ENCODE measurements around the gene MYH3. TPM values are rescaled to one million over a fixed set of nuclear protein-coding genes. Genes with fewer than 3 reads are reported as not detected.

Gene MYH3
- polyA plus RNA-seq, 1 donor: 15,569 TPM

DNA sequence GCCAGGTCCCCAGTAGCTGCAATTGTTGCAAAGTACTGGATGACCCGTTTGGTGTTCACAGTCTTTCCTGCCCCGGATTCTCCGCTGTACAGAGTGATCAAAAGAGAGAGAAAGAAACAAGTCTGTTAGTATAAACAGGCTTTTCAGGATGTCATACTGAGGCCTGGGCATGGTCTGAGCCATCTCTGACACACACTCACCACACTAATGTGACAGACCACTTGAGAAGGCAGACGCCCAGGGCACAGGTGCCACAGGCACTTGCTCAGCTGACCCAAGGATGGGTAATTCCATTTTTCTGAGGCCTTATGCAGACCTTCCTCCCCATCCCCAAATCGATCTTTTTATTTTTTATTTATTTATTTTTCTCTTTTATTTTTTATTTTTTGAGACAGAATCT lies 7.5 kb downstream of the MYH3 start:
- no peak for DNase-seq (ENCODE audit: low read depth)

DNA sequence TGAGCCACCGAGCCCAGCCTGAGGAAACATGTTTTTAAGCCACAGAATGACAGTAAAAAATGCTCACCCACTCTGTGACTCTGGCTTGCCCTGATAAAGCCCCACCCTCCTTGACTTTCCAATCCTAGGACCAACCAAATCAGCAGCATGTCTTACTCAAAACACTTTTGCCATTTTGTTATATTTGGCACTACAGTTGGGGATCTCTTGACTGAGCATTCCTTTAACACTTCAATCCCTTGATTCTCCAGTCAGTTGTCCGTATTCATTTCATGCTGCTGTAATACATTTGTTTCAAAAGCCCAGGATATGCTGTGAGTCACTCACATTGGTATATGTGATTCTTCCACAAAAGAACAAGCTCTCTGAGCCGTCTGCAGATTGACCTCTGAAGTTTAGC lies 8.2 kb downstream of the MYH3 start:
- no peak for DNase-seq (ENCODE audit: low read depth)

DNA sequence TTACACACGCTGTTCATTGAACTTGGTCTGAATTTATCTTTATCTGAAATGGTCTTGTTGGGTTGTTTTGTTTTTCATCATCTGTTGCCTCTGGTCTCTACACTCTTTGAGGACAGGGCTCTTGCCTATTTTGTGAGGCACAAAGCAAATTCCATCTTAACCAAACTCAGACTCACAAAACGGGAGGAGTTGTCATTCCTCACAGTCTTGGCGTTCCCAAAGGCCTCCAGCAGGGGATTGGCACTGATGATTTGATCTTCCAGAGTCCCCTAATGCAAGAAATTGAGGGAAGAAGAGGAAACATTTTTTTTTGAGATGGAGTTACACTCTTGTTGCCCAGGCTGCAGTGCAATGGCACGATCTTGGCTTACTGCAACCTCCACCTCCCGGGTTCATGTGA lies 8.7 kb downstream of the MYH3 start:
- DNase-seq (ENCODE audit: low read depth): no peak

DNA sequence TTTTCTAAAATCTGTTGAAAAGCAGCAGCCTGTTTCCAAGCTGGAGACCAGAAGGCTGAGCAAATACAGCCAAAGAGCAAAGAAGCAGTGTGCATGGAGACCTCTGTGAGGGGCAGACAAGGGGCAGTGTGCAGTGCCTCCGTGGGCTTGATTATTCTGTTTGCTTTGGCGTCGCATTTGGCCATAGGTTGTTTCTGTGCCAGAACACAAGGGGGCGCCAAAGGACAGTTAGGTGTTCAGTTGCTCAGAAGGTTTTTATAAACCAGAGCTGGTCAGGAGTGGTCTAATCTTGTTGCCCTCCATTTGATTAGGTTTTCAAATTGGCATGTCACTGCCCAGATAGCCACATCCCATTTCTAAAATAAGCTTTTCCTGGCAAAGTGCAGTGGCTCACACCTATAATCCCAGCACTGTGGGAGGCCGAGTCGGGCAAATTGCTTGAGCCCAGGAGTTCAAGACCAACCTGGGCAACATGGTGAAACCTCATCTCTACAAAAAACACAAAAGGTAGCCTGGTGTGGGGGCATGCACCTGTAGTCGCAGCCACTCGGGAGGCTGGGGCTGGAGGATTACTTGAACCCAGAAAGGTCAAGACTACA lies 10.6 kb downstream of the MYH3 start:
- DNase-seq (ENCODE audit: low read depth): peak; percentile 34

DNA sequence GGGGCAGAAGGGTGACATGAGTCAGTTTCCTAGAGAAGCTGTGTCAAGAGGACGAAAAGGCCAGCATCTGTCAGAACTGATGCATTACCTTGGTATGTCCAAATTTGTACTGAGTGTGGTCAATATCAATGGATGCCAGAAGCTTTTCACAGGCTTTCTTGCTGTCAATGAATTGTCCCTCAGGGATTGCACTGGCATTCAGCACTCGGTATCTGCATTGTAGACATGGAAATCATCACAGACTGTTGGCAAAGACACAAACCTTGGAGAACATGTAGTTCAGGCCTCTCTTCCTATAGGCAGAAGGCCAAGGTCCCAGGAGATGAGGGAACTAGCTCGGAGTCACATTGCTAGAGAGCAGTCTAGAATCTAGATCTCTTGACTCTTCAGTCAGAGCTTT lies 16.6 kb downstream of the MYH3 start:
- no peak for DNase-seq (ENCODE audit: low read depth)

DNA sequence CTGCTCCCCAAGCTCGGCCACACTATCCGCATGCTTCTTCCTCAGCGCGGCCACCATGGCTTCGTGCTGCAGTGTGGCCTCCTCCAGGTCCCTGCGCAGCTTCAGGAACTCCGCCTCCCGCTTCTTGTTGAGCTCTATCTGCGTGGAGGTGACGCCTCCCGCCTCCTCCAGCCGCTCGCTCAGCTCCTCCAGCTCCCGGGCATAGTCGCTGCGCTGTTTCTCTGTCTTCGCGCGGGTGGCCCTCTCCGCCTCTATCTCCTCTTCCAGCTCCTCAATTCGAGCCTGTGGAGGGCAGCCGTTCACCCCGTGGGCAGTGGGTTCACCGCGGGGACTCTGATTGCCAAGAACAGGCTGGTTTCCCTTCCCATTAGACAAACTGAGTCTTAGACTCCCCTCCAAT lies 19.0 kb downstream of the MYH3 start:
- no peak for DNase-seq (ENCODE audit: low read depth)

DNA sequence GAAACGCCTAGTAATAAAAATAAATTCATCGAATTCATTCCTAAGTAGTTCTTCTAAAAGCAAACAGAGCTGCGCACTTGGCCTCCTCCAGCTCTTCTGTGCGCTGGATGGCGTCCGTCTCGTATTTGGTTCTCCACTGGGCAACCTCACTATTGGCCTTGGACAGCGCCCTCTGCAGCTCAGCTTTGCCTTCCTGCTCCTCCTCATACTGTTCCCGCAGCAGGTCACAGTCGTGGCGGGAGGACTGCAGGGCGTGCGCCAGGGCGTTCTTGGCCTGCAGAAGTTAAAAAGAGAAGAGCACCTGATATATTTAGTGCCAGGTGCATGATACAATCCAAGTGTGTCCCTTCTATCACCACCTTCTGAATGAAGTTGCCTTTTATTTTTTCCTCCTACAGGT lies 21.8 kb downstream of the MYH3 start:
- DNase-seq (ENCODE audit: low read depth): no peak

DNA sequence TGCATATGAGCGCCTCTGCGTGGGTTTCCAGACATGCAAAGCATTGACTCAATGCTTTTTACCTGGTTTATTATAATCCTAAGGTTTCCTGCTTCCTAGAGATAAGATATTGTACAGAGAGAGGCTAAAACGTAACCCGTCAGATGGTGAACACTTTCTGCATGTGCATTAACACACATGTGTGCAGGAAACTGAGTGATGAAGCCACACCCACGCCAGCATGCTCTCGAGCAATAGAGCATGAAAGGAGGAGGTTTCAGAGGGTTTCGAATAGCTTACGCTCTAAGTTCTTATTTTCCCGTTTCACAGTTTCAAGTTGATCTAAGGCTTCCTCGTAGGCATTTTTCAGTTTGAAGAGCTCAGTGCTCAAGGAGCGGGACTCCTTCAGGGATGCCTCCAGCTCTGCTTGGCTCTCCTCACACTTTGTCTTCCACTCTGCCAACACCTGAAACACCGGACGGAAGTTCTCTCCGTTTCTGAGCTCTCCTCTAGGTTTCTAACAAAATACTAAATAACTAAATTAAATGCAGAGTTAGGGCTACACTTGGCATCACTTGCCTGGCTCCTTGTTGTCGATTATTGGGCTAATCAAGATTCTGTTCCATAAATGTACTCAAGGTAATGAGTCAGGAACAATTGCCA lies 23.2 kb downstream of the MYH3 start:
- DNase-seq (ENCODE audit: low read depth): no peak

DNA sequence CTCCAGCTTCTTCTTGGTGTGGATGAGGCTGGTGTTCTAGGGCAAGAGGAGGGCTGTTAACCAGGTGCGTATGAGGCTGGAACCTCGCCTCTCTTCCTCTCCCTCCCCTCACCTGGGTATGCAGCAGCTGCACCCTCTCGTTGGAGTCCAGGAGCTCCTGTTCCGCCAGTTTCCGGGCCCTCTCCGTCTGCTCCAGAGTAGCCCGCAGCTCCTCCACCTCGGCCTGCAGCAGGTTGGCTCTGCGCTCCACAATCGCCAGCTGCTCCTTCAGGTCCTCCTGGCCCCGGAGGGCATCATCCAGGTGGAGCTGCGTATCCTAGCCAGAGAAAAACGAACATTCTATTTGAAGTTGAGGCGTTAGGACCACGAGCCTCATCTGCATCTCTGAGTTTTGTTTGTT lies 25.4 kb downstream of the MYH3 start:
- no peak for DNase-seq (ENCODE audit: low read depth)

DNA sequence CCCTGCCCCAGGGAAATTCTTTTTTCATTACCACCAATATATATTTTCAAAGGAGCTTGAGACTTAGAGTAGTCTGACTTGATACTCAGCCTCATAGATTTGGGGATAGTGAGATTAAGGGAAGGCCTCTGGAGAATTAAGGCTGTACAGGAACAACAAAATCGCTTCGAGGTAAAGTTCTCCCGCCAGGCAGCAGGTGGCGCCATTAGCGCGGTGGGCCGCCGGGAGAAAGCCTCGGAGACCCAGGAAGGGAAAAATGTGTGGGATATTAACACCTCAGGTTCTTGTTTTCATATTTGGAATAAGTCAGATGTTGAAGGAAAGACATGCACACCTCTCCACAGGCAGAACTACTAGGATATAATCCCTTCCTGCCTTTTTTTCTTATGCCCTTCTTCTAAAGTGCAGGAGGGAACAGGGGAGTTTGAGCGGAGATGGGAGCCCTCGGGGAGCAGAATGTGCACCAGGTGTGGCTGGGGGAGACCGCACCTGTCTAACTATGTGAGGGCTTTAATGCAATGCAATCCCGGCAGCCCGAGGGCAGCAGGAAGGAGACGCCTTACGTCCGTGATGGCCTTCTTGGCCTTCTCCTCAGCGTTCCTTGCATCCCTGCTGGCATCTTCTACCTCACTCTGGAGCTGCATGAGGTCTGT lies 25.9 kb downstream of the MYH3 start:
- no peak for DNase-seq (ENCODE audit: low read depth)

DNA sequence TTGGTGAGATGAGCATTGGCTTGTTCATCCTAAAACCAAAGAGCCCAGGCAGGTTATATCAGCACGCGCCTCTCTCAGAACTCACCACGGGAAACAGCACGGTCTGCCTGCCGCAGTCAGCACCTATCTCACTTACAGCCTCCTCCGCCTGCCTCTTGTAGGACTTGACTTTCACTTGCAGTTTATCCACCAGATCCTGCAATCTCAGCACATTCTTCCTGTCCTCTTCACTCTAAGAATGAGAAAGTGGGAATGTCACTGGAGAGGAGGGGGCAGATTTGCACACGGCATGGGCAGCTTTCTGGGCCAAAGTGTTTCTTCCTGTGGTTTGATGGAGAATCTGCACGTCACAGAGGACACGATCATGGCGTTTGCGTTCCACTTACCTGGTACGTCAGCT lies 27.4 kb downstream of the MYH3 start:
- no peak for DNase-seq (ENCODE audit: low read depth)

DNA sequence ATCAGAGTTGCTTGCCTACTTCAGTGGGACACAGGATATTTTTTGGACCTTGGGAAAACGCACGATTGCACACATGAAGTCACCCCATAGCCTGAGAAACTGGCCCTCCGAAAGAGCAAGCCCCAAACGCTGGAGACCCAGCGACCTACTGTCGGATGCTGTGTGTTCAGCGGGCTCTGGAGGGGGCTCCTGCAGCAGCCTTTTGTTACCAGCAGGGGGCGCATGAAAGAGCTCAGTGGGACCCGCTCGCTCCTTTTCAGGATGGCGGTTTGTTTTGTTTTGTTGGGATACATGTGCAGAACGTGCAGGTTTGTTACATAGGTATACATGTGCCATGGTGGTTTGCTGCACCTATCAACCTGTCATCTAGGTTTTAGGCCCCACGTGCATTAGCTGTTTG lies 28.4 kb downstream of the MYH3 start:
- DNase-seq (ENCODE audit: low read depth): no peak

DNA sequence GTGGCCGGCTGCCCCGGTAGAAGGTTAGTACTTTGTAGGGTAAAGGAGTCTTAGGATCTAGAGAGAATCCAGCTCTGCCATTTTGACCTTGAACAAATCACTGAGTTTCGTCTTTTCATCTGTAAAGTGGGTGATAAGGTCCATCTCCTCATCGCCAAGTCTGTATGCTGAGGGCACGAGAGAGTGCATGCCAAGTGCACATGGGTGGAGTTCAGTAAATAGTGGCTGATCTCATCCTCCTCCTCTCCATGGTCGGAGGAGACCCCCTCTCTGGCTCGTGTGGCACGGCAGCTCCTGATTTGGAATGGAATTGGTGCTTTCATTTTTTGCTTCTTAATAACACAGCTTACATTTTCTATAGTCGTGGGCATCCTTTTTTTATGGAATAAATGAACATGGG lies 30.7 kb downstream of the MYH3 start:
- DNase-seq (ENCODE audit: low read depth): no peak

DNA sequence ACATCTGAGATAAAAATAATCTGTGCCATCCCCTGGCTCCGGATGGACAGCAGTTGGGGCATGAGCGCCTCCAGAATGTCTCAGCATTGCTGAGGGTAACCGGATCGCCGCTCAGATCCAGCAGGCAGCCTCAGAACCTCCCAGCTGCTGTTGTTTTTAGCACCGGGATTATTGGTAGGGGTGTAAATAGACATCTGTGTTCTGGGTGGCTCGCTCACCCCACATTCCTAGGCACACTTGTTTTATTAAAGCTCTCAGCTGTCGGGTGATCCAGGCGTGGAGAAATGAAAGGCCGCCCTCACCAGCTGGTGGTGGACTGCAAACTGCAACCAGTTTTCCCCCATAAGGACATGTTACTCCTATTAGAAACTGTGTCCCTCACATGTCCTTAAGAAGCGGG lies 32.1 kb downstream of the MYH3 start:
- no peak for DNase-seq (ENCODE audit: low read depth)

DNA sequence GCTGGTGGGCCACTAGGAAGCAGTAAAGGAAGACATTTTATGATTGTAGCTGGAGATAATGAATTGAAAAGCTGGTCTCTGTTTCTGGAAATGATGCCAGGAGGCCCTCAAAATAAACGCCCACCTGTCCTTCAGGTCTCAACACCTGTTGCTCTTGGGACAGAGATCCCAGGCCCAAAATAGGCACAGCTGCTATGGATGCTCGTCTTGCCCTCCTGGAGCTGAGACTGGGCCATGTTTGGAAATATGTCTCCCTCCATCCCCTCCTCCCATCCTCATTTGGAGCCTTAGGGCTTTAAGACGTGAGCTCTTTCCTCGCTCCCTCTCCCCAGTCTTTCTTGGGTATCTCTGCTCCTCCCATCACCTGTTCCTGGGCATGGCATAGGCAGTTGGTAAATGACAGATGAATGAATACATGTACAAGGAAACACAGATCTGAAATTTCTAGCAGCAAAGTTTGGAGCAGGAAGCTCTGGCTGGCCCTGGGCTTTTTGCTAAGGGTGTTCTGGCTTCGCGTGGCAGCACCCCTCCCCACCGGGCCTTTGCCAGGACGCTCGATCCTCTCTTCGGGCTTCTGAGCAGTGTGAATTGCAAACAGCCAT lies 33.3 kb downstream of the MYH3 start:
- no peak for DNase-seq (ENCODE audit: low read depth)

DNA sequence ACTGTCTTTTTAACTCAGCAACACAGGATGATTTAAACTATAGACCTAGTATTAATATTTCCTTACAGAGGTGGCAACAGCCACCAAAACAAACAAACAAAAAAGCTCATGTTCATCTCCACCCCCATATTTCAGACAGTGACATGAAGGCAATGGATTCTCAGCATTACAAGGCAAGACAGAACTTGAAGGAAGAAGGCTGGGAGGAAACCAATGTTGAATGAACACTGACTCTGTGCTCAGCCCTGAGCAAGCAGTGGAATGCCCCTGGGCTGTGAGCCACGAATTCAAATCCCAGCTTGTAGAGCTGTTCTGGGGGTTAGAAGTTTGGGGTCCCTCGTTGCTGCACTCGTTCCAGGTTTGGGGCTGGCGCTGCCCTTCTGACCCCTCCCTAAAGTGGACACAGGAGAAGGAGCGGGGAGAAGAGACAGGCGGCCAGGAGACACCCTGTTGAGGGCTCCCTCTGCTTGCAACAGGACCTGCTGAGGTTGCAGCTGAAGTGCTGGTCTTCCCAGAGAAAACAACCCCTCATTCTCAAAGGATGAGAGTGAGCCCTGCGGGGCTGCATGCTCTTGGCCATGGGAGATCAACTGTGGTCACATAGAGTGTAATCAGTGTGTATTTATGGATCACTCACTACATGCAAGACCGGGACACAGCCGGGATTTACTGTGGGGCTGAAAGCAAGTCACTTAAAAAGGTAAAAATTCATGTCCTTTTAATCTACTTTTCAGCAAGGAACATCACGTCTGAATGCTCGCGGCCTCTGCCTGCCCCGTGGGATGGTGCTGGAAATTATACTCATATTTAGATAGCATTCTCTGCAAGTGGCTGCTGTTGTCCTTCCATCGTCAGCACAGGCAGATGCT lies 34.3 kb downstream of the MYH3 start:
- DNase-seq (ENCODE audit: low read depth): no peak

DNA sequence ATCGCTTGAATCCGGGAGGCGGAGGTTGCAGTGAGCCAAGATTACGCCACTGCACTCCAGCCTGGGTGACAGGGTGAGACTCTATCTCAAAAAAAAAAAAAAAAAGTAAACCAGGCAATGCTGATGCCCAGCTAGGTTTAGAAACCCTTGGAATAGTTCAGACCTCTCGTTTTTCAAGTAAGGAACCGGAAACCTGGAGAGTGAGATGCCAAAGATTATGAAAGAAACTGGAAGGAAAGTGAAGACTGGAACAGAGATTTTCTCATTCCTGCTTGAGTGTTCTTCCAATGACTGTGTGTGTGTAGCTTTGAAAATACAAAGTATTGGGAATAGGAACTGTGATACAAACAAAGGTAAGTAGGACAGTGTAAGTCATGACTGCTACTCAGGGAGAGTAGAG lies 35.7 kb downstream of the MYH3 start:
- DNase-seq (ENCODE audit: low read depth): no peak

DNA sequence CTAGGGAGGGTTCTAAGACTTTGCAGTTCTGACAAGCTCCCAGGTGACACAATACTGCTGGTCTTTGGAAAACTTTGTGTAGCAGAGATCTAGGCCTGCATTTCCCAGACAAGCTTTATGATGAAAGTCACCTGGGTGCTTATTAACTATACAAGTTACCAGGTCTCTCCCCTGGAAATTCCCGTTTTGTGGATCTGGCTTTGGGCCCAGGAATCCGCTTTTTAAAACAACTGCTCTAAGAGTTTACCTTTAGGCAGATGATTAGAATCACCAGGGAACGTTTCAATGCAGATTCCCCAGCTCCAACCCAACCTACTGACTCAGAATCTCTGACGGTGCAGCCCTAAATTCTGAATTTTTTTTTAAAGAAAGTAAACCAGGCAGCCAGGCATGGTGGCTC lies 36.3 kb downstream of the MYH3 start:
- DNase-seq (ENCODE audit: low read depth): no peak

DNA sequence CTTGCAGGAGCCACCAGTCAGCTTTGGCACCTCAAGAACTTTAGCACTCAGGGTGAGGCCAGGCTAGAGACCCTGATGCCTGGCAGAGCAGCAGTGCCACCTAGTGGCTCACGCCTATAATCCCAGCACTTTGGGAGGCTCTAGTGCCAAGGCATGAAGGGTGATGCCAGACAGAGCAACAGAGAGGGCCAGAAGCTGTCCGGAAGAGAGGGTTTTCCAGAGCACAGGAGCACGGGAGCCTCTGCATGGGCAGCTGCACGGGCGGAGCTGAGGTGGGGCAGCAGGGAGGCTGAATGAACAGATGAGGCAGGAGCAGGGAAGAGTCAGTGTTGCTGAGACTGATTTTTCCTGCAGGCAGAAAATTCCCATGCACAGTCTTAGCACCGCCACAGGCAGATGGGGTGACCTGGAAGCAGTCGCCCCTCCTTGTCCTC lies 38.9 kb downstream of the MYH3 start:
- DNase-seq (ENCODE audit: low read depth): no peak

DNA sequence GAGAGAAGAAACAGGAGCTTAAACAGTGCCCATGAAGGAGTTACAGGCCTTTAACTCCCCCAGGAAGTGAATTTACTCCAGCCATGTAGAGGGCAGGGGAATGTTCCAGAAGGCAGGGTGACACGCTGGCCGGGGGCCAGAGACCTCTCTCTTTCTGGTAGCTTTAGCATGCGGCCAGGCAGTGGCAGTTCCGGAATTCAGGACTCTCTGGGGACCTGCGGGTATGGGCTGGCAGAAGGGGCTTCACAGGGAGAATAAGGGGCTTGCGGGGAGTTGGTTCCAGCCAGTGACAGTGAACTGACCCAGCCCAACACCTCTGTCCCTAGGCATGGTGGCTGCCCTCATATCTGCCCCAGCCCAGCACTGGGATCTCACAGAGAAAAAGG lies 40.0 kb downstream of the MYH3 start:
- no peak for DNase-seq (ENCODE audit: low read depth)

DNA sequence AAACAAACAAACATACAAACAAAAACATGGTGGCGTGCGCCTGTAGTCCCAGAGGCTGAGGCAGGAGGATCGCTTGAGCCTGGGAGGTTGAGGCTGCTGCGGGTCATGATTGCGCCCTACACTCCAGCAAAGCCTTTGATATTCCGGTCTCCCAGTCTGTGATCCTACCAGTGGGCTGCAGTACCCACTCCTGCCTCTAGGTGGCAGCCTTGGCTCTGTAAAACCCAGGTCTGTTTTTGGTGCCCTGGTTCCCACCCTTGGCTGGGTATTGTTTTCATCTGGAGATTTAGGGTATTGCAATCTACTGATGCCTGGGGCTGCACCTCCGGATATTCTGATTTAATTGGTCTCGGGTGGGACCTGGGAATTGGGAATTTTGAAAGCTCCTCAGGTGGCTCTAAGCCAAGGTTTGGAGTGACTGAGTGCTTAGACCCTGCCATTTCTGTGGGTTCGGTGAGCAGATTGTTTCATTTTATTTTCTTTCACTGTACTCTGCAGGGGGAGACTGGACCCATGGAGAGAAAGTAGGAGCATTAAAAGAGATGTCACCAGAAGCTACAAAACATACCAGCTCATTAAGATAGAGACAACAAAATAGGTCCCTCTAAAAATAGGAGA lies 40.5 kb downstream of the MYH3 start:
- DNase-seq (ENCODE audit: low read depth): no peak

Data from forelimb muscle (tissue), 1 donor.